ENCODE results near the gene ZNF608. TPM values are rescaled to one million over a fixed set of nuclear protein-coding genes. Genes with fewer than 3 reads are reported as not detected.

The ZNF608 gene
- polyA plus RNA-seq, 3 donors, result 60.7 to 80.8 (median 71.9) TPM

GRCh38 chr5:124698770-124699169 is 47.7 kb downstream of the ZNF608 start:
- no peak for DNase-seq

- DNase-seq, result peak; percentile 80
These were observed 48.4 kb downstream of the ZNF608 start for GRCh38 chr5:124697933-124698591.

GRCh38 chr5:124697501-124697900 is 48.9 kb downstream of the ZNF608 start:
- no peak for DNase-seq

GRCh38 chr5:124696898-124697297 is 49.5 kb downstream of the ZNF608 start:
- no peak for DNase-seq

Data from renal pelvis (tissue), 4 donors.